ENCODE data around the gene KHK. TPM values are rescaled to one million over a fixed set of nuclear protein-coding genes. Genes with fewer than 3 reads are reported as not detected.

Gene KHK
- total RNA-seq, 1 experiment from 2014 or later, result 9.3 TPM

- BruUV-seq (replicated peaks), result no TSS peak
- no peaks in the 10 kb centered on the region for H3K27me3 Mint-ChIP-seq (ENCODE audit: insufficient read depth, unreplicated experiment)
- Histone ChIP-seq H3K4me3 (ENCODE audit: low read depth, low read length) (no peak overlapping the region), H3K4me1 (no peaks in the 10 kb centered on the region), H3K36me3 (ENCODE audit: control insufficient read depth, insufficient read depth, low read length) (no peaks in the 10 kb centered on the region), H3K9me3 (no peaks in the 10 kb centered on the region), H3K27me3 (replicated peaks; ENCODE audit: control insufficient read depth, insufficient read depth, low read length) (no peaks in the 10 kb centered on the region)
- intact Hi-C loops (cut with micrococcal nuclease; ENCODE audit: unreplicated experiment), result no loop called here
- H3K4me3 Mint-ChIP-seq (ENCODE audit: unreplicated experiment), result no peak overlapping the region
- H3K36me3 Mint-ChIP-seq (ENCODE audit: insufficient read depth, unreplicated experiment), result peaks cover 42% of the 10 kb centered on the region
- H3K9me3 Mint-ChIP-seq (ENCODE audit: unreplicated experiment), result no peaks in the 10 kb centered on the region
- ChIA-PET CTCF (interaction anchor here (0.5 to 1.9 kb wide), 2 partner anchors 9 to 12 kb away, joined by 3 to 8 read pairs; partner anchors contain the start of gene AGBL5), POLR2A (no interaction called here)
- no peaks in the 10 kb centered on the region for H3K4me1 Mint-ChIP-seq (ENCODE audit: low read depth, unreplicated experiment)
- no peak for TF ChIP-seq CTCF (IDR thresholded peaks at IDR 0.05; ENCODE audit: insufficient read depth in 1 of 2, low read depth in 1 of 2, low read length in 1 of 2, severe bottlenecking in 1 of 2, unreplicated experiment in 1 of 2)
- H3K27ac Mint-ChIP-seq (ENCODE audit: unreplicated experiment), result no peak overlapping the region
- DNase-seq, result no peak
Observed at GRCh38 chr2:27059141-27059820, 27.3 kb upstream of the KHK start.

DNA sequence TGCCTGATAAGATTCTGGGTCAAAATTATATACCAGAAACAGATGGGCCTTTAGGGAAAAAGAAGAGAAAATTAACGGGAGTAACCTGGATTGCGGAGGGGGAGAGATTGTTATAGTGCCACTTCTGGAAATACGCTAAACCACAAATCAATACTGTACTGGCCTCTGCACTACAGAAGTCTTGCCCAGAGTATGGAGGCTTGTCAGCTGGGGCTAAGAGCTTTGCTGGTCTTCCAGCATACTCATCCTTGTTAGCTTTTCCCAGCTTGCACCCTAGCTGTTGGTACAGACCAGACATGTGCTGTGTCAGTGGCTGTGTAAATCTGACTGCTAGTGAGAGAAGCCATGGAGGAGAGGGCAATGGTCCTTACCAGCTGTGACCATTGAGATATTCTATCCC lies 26.2 kb upstream of the KHK start:
- Mint-ChIP-seq H3K9me3 (ENCODE audit: unreplicated experiment) (no peaks in the 10 kb centered on the region), H3K27me3 (ENCODE audit: insufficient read depth, unreplicated experiment) (no peaks in the 10 kb centered on the region), H3K4me1 (ENCODE audit: low read depth, unreplicated experiment) (no peaks in the 10 kb centered on the region), H3K27ac (ENCODE audit: unreplicated experiment) (no peak overlapping the region), H3K36me3 (ENCODE audit: insufficient read depth, unreplicated experiment) (peaks cover 37% of the 10 kb centered on the region), H3K4me3 (ENCODE audit: unreplicated experiment) (no peak overlapping the region)
- TF ChIP-seq CTCF (IDR thresholded peaks at IDR 0.05; ENCODE audit: insufficient read depth in 1 of 2, low read depth in 1 of 2, low read length in 1 of 2, severe bottlenecking in 1 of 2, unreplicated experiment in 1 of 2), result no peak
- no peak for DNase-seq
- H3K36me3 ChIP-seq (ENCODE audit: control insufficient read depth, insufficient read depth, low read length), result no peaks in the 10 kb centered on the region; the same call in 1 of the 2 replicates
- intact Hi-C loops (cut with micrococcal nuclease; ENCODE audit: unreplicated experiment), result no loop called here
- CTCF ChIA-PET, result interaction anchor here (1.9 kb wide), 1 partner anchor 10 kb away, joined by 8 read pairs; the partner anchor contains the start of gene AGBL5
- H3K9me3 ChIP-seq, result no peaks in the 10 kb centered on the region
- no peaks in the 10 kb centered on the region for H3K27me3 ChIP-seq (replicated peaks; ENCODE audit: control insufficient read depth, insufficient read depth, low read length)
- no peaks in the 10 kb centered on the region for H3K4me1 ChIP-seq
- POLR2A ChIA-PET, result no interaction called here
- no peak overlapping the region for H3K4me3 ChIP-seq (ENCODE audit: low read depth, low read length)
- BruUV-seq (replicated peaks), result no TSS peak

DNA sequence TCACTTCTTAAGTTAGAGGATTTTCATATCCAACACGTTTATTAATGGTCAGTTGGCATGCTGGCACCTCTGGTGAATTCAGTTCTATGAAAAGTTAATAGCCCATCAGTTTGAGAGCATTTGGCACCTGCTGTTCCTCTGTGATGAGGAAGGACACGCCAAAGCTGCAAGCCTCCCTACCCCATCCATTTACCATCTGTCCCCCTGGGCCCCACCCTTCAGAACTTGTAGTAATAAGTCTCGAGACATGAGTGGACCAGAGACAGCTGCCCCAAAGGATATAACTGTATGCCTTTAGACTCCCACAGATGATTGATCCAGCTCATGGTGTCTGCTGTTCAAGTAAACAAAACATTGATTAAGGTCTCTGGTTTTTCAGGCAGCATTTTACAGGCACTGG lies 21.4 kb upstream of the KHK start:
- Mint-ChIP-seq H3K4me1 (ENCODE audit: low read depth, unreplicated experiment) (peaks cover 9% of the 10 kb centered on the region), H3K9me3 (ENCODE audit: unreplicated experiment) (no peaks in the 10 kb centered on the region), H3K36me3 (ENCODE audit: insufficient read depth, unreplicated experiment) (peaks cover 63% of the 10 kb centered on the region), H3K27ac (ENCODE audit: unreplicated experiment) (no peak overlapping the region), H3K4me3 (ENCODE audit: unreplicated experiment) (no peak overlapping the region), H3K27me3 (ENCODE audit: insufficient read depth, unreplicated experiment) (no peaks in the 10 kb centered on the region)
- no peaks in the 10 kb centered on the region for H3K27me3 ChIP-seq (replicated peaks; ENCODE audit: control insufficient read depth, insufficient read depth, low read length)
- ChIA-PET CTCF (no interaction called here), POLR2A (no interaction called here)
- intact Hi-C loops (cut with micrococcal nuclease; ENCODE audit: unreplicated experiment), result no loop called here
- no peaks in the 10 kb centered on the region for H3K4me1 ChIP-seq
- H3K9me3 ChIP-seq, result no peaks in the 10 kb centered on the region
- DNase-seq, result no peak
- no TSS peak for BruUV-seq (replicated peaks)
- no peaks in the 10 kb centered on the region; the same call in 1 of the 2 replicates for H3K36me3 ChIP-seq (ENCODE audit: control insufficient read depth, insufficient read depth, low read length)
- no peak for TF ChIP-seq CTCF (IDR thresholded peaks at IDR 0.05; ENCODE audit: insufficient read depth in 1 of 2, low read depth in 1 of 2, low read length in 1 of 2, severe bottlenecking in 1 of 2, unreplicated experiment in 1 of 2)
- no peak overlapping the region for H3K4me3 ChIP-seq (ENCODE audit: low read depth, low read length)
